Muscle of back (tissue), 11 donors: ENCODE measurements around the gene SERPINA12. TPM values are rescaled to one million over a fixed set of nuclear protein-coding genes. Genes with fewer than 3 reads are reported as not detected.
A peak's percentile ranks its signal among the peaks of the same experiment; 100 is the strongest.
"Not testable (repeated sequence)": the region's sequence is repeated elsewhere in the genome, so short reads cannot be mapped to it uniquely, and the experiment has no call there.

Experiments used
- DNase-seq, 3 donors: peaks; one replicate each; pipeline versions ENCODE4 v3.0.0 to v3.0.0-alpha.2; 2013
- polyA plus RNA-seq, 10 donors: library from polyadenylated mRNA; unstranded; fragments of 120-200 nt; gene quantifications; one replicate each; pipeline ENCODE4 v1.2.1, GENCODE V29; 2013; ENCODE audit not compliant: insufficient read length in 10 of 10

SERPINA12 gene
- polyA plus RNA-seq, 10 donors = not detected

GRCh38 chr14:94491511-94491910 lies 17.8 kb downstream of the SERPINA12 start:
- no peak for DNase-seq

GRCh38 chr14:94489336-94489735 lies 19.9 kb downstream of the SERPINA12 start:
- DNase-seq = no peak

GRCh38 chr14:94486883-94487282 lies 22.4 kb downstream of the SERPINA12 start:
- DNase-seq = peak in 1 of 3 donors; percentile 6

GRCh38 chr14:94485944-94486841 lies 23.1 kb downstream of the SERPINA12 start:
- DNase-seq = peak; percentile 31 to 68 (median 48)

GRCh38 chr14:94484481-94484880 lies 24.8 kb downstream of the SERPINA12 start:
- no peak for DNase-seq

DNA sequence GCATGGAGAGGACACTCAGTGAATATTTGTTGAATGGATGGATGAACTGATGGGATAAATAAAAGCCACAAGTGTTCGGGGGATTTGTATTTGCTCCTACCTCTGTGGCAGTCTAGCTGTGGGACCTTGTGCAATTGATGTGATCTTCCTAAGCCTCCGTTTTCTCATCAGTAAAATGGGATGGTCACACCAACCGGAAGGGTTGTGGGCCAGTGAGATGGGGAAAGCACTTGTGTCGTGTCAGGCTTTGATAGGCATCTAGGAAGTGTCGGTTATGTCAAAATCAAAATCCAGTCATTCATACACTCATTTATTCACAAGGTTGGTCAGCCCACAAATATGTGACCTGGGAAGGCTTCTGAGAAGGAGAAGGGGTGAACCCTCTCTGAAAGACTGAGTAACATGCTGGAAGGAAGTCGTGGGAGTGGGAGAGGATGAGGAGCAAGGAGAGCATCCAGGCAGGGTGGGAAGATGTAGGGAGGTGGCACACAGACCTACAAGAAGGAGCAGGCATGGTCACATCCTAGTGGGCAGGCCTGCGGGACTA lies 25.5 kb downstream of the SERPINA12 start:
- no peak for DNase-seq

- no peak for DNase-seq
Observed at GRCh38 chr14:94483071-94483451, 26.2 kb downstream of the SERPINA12 start.

DNA sequence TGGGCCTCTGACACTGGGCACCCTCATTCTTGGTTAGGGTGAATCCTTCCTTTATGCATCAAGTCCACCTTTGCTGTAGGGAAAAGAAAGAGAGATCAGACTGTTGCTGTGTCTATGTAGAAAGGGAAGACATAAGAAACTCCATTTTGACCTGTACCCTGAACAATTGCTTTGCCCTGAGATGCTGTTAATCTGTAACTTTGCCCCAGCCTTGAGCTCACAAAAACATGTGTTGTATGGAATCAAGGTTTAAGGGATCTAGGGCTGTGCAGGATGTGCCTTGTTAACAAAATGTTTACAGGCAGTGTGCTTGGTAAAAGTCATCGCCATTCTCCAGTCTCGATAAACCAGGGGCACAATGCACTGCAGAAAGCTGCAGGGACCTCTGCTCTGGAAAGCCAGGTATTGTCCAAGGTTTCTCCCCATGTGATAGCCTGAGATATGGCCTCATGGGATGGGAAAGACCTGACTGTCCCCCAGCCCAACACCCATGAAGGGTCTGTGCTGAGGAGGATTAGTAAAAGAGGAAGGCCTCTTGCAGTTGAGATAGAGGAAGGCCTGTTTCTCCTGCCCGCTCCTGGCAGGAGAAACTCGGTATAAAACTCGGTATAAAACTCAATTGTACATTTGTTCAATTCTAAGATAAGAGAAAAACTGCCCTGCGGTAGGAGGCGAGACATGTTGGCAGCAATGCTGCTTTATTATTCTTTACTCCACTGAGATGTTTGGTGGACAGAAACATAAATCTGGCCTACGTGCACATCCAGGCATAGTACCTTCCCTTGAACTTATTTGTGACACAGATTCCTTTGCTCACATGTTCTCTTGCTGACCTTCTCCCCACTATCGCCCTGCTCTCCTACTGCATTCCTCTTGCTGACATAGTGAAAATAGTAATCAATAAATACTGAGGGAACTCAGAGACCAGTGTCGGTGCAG lies 26.9 kb downstream of the SERPINA12 start:
- not testable (repeated sequence) for DNase-seq

GRCh38 chr14:94481468-94482131 lies 27.7 kb downstream of the SERPINA12 start:
- DNase-seq = no peak

DNA sequence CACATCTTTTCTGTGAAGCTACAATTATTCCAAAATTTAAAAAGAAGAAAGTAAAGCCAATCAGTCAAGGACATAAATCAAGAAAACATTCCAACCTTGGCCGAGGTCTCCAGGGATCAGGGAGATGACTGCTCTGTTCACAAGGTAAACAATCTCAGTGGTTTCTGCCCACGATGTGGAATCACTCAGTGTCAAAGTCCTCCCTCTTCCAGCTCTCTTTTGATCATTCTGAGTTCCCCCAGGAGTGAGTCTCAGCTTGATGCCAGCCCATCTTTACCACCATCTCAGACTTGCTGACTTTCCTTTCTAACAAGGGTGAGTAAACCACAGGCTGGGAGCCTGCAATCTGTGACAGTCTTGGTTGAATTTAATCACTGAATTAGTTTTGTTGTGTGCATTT lies 28.5 kb downstream of the SERPINA12 start:
- no peak for DNase-seq

DNA sequence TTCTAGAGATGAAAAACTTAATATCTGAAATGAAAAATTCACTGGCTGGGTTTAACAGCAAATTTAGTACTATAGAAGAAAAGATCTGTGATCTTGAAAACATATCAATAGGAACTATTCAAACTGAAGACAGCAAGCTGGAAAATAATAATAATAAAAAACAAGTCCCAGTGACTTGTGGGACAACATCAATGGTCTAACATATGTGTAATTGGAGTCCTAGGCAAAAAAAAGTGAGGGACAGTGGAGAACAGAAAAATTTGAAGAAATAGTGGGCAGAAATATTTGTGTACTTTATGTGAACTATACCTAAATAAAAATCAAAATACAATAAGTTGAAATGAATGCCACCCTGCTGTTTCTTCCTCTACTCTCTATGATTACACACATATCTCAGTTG lies 30.8 kb downstream of the SERPINA12 start:
- no peak for DNase-seq

DNA sequence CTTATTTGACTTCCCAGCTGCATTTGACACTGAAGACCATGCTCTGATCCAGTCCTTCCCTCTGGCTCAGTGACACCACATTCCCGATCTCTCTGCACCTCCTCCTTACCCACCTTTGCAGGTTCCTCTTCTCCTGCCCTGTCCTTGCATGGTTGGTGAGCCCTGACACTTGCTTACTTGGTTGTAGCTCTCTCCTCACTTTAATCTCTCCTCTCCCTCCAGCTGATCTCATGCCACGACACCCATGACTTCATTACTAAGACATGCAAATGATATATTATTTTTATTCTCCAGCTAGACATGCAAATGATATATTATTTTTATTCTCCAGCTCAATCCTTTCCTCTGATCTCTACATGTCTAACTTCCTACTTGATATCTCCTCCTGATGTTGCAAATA lies 33.2 kb downstream of the SERPINA12 start, which contains the start of gene SERPINA9:
Gene SERPINA9 (minus strand): TSS at position 175 of the 400 bp plus-strand sequence. CDS start 6,357 bp downstream, outside the sequence.
- no peak for DNase-seq

GRCh38 chr14:94474581-94475031 lies 34.7 kb downstream of the SERPINA12 start:
- no peak for DNase-seq

- no peak for DNase-seq
Observed at GRCh38 chr14:94473666-94474410, 35.4 kb downstream of the SERPINA12 start.

DNA sequence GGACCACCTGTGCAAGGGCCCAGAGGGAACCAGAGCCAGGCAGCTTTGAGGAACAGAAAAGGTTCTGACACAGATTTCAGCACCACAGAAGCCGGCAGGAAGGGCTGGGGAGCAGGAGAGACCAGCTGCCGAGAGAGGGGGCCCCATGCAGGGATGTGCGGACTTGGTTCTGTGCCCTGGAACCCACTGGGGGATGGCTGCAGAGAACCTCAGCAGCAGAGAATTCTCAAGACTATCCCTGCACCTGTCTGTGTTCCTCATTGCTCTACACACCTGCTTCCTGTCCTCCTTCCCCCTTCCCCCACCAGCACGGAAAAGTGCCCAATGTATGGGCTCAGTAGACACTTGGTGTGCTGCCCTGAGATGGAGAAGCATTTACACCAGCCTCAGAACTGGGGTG lies 36.4 kb downstream of the SERPINA12 start:
- no peak for DNase-seq

- no peak for DNase-seq
Observed at GRCh38 chr14:94471045-94471444, 38.2 kb downstream of the SERPINA12 start.

DNA sequence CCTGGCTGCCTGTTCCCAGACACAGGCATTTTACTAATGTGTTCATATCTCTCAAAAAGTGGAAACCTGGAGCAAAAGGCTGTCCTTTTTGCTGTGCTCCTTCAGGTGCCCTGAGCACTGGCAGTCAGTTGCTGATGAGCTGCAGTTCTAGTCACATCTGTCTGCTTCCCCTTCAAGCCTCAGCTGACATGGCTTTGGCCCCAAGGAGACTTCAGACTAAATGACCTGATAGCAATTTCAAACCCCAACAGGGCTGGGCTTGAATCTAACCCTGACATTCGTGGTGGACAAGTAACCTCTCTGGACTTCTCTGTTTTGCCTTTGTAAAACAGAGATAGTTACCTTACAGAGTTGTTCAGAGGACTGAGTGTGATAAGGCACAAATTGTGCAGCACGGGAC lies 39.0 kb downstream of the SERPINA12 start:
- DNase-seq = no peak

DNA sequence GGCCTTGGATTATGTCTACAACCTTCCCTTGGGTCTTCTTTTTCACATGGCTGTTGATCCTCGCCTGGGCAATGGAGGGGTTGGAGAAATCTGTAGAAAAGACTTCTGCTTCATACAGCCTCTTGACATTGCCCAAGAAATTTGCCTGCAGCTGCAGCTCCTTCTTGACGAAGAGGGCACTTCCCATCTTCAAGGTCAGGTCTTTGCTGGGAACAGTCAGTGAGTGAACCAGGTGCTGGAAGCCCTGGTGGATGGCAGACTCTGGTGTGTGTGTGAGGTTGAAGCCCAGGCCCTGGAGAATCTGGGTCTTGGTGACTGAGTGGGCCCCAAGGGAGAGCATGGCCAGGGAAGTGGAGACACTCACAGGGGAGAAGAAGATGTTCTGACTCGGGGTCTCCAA lies 40.0 kb downstream of the SERPINA12 start:
- no peak for DNase-seq

DNA sequence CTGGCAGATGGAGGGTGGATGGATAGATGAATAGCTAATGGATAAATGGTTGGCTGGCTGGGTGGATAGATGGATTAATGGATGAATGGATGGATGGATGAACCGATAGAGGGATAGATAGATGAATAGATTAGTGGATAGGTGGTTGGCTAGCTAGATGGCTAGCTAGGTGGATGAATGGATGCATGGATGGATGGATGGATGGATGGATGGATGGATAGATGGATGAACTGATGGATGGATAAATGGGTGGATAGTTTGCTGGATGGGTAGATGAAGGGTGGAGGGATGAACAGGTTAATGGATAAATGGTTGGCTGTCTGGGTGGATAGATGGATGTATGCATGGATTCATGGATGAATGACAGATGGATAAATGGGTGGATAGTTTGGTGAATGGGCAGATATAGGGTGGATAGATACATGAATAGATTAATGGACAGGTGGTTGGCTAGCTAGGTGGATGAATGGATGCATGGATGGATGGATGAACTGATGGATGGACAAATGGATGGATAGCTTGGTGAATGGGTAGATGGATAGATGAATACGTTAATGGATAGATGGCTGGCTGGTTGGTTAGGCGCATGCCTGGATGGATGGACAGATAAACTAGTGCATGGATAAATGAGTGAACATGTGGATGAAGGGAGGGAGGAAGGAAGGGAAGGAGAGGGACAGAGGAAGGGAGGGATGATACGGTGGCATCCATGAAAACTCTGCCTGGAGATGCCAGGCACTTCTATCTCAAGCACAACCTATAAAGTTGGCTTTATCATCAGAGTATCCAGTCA lies 41.3 kb downstream of the SERPINA12 start:
- no peak for DNase-seq
